Measurements from ENCODE around the gene PTPRE.
A peak's percentile ranks its signal among the peaks of the same experiment; 100 is the strongest.
"Not testable (repeated sequence)": the region's sequence is repeated elsewhere in the genome, so short reads cannot be mapped to it uniquely, and the experiment has no call there.

Gene PTPRE

DNA sequence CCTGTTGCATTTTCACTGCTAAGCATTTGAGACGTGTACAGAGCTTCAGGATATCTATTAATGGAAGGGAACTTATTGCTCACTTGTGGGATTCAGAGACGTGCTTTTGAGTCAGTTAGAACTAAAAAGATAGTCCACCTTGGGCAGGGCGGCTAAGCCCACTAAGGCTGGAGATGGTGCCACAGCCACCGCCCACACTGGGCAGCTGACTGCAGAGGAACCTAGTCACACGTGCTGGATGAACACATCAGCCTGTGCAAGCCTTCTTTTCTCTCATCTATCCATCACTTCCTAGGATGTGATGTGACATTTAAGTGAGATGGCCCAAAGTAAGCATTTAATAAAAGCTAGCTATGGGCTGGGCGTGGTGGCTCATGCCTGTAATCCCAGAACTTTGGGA lies 78.0 kb downstream of the PTPRE start:
- DNase-seq, result no peak

DNA sequence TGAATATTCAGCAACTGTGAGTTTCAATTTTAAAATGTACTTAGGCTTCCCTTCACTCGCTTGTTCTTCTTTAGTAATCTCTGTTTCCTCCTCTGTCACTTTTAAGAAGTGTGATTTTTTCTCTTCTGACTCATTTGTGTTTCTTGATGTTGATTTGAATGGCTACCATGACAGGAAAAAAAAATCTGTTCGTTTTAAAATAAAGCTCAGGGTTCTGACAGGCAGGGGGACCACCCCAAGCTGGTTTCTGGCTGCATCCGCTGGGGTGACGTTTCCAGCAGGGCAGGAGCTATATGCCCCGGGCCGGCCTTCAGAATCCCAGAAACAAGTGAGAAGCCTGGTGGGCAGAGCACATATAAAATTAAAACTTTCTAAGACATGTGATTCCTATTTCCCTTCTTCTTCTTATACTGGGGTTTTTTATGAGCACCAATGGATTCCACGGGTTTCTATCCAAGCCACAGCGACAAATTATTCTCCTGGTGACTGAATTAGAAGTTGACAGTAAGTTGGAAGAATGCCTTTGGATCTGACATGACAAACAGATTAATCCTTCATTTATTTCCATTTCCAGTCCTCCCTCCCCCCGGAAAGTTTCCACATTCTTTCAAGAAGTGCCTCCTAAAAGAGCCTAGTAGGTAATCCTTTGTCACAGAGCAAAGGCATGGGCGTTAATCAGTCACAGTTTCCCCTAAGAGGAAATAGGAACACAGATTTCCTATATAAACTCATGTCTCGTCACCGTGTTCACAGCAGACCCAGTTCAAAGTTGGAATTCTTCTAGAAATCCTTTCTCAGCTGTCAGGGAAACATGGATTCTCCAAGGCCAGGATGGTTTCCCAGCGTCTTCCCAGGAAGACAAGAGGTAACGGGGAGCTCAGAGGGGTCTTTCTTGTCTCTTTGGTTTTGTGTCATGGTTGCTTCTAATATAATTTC lies 79.9 kb downstream of the PTPRE start:
- no peak for DNase-seq

DNA sequence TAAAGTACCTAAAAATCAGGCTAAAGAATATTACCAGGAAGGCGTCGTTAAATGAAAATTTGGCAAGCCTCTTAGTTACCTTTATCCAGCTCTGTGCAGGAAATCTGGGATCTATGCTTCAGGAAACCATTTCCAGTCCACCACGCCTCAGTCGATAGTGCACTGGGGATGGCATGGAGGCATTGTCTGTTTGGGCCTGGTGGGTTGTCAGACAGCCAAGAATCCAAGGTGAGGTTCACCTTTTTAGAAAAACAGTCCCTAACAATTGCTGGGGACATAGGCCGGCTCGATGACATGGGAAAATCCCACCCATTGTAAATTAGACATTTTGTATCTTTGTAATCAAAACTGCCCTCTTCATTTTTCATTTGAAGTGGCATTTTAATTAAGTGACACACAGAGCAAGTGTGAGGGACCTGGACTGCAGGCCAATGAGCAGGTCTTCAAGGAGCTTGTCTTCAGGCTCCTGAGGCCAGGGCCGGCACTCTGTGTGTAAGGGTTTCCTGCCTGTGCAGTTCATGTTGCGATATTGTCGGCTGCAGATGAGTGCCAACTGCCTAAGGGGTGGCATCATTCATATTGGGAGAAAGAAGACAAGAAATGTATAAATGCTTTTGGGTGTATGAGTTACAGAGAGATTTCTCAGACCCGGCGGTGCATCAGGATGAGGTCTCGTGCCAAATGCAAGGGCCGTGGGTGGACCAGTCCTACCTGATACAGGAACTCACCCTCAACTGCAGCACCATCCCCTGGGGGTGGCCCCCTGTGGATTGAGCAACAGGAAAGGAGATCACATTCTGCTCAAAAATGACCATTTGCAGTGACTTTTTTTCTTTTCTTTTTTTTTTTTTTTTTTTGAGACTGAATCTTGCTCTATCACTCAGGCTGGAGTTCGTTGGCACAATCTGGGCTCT lies 80.8 kb downstream of the PTPRE start:
- no peak for DNase-seq

DNA sequence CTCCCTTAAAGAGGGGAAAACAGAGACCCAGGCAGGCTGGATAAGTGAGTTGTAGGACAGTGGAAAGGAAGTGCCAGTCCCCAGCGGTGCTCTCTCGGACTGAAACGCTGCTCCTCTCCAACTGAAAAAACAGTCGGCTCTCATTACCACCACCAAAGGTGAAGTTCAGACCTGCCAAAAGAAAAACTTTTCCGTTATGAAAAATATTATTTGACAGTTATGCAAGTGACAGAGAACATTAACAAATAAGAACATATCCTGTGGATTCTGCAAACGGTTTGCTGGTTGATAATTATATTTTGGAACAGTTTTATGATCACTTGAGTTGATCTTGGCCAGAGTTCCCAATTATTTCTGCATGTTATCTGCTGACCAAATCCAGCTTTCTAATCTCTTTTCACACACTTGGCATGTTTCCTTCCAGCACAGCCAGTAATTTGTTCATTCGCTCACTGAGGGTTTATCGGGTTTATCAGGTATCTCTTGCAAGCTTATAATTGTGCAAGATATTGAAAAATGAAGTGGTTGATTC lies 82.6 kb downstream of the PTPRE start:
- no peak for DNase-seq

DNA sequence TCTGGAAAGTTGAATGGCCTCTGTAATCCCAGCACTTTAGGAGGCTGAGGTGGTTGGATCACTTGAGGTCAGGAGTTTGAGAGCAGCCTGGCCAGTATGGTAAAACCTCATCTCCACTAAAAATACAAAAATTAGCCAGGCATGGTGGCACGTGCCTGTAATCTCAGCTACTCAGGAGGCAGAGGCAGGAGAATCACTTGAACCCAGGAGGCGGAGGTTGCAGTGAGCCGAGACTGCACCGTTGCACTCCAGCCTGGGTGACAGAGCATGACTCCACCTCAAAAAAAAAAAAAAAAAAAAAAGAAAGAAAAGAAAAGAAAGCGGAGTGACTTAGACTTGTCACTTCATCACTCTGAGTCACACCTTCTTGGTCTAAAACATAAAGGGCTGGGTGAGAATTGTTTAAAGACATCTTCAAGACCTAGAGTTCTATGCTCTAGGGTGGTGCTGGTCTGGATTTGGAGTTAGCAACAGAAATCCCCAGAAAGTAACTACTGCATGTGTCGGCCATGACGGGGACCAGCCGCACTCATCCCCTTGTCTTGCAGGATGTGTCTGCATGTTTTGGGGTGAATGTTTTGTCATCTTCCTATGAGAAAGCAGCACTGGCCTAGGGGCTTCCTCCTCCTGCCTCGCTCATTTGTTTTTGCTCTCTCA lies 83.4 kb downstream of the PTPRE start:
- DNase-seq, result not testable (repeated sequence)

- peak; percentile 50 to 60 for DNase-seq
Observed at GRCh38 chr10:127990846-127991542, 84.1 kb downstream of the PTPRE start.

DNA sequence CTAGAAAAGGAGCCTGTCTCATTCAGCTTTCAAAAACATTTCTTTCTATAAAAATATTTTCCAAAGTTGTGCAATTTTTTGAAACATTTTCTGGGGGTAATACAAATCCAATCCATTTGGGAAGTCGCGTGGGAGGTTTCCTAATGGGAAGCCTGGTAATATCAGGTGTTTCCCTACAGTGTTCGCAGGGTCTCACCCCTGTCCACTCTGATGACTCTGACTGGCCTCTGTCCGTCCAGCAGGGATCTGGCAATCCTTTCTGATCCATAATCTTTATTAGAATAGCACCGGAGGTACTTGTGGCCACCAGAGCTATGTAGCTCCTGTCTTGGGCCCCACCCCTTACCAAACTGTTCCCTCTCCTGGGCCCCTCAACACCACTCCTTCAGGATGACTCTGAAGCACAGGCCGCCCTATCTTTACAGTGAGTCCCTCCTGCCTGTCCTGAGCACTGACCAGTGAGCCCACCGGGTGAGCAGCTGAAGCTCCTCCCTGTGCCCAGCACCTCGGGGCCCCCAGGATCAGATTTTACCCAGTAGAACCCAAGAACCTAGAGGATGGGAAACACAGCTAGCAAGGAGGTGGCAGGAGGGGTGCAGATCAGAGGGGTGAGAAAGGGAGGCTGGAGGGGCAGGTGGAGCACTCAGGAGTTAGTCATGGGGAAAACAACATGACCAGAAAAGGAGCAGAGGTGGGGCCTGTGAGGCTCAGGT lies 84.8 kb downstream of the PTPRE start:
- no peak for DNase-seq

GRCh38 chr10:127992376-127992775 lies 85.5 kb downstream of the PTPRE start:
- no peak for DNase-seq

GRCh38 chr10:127993056-127993690 lies 86.3 kb downstream of the PTPRE start:
- no peak for DNase-seq

GRCh38 chr10:127995939-127996338 lies 89.0 kb downstream of the PTPRE start:
- DNase-seq, result no peak

DNA sequence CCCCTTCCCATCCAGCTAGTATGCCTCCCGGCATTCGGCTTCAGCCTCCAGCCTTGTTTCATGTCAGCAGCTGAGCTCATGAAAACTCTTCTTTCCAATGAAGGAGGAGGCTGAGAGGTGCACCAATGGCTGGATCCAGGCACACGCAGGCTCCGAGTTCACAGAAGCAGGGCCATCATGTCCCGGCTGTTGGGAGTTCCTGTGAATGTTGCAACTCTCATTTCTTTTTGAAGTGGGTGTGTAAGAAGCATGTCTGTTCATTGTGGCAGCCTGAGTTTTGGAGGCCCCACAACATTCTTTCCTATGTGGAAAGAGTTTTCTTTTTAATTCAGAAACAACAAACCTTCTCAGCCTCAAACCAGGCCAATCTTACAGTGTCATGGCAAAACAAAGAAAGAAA lies 89.7 kb downstream of the PTPRE start:
- DNase-seq, result no peak

DNA sequence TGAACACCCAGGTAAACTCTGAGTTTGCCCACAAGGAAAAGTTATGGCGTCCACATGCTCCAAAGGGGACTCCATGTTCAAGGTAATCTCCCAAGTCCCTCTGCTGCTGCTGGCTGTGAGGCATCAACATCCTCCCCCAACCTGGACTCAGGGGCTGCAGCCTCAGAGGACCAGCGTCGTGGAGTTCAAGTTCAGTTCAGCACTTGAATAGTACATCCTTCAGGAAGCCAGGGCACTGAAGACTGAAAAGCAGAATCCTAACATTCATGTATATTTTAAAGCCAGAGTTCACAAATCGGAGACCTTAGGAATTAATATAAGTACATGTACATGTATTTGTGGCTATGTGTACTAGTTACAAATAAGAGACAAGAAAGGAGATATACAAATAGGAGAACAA lies 90.4 kb downstream of the PTPRE start:
- DNase-seq, result no peak

- no peak for DNase-seq
Observed at GRCh38 chr10:127997937-127998336, 91.0 kb downstream of the PTPRE start.

DNA sequence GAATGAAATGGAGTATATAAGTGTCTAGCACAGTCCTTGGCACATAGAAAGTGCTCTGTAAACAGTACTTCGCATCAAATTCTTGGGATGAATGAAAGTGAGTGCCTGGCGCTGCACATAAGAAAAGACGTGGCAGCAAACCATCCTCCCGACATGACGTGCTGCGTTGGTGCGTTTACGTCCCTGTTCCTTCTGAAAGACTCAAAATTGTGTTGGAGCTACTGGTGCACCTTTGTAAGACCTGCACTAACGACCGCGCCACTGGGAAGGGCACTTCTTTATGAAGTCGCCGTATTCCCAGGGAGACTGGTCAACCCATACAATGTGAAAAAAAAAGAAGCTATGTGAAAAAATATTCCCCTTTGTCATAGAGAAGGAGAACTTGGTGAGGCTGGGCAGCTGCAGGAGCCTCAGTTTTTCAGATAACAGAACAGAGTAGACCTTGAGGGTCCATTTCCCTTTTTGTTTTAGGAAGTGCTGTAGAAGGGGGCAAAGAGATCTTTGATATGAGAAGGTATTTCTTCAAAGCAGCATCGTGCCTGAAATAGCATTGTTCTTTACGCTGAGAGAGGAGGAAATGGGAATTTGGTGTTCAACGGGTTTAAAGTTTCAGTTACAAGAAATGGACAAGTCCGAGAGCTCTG lies 91.7 kb downstream of the PTPRE start:
- DNase-seq, result no peak

GRCh38 chr10:127999297-128000129 lies 92.6 kb downstream of the PTPRE start:
- DNase-seq, result no peak

DNA sequence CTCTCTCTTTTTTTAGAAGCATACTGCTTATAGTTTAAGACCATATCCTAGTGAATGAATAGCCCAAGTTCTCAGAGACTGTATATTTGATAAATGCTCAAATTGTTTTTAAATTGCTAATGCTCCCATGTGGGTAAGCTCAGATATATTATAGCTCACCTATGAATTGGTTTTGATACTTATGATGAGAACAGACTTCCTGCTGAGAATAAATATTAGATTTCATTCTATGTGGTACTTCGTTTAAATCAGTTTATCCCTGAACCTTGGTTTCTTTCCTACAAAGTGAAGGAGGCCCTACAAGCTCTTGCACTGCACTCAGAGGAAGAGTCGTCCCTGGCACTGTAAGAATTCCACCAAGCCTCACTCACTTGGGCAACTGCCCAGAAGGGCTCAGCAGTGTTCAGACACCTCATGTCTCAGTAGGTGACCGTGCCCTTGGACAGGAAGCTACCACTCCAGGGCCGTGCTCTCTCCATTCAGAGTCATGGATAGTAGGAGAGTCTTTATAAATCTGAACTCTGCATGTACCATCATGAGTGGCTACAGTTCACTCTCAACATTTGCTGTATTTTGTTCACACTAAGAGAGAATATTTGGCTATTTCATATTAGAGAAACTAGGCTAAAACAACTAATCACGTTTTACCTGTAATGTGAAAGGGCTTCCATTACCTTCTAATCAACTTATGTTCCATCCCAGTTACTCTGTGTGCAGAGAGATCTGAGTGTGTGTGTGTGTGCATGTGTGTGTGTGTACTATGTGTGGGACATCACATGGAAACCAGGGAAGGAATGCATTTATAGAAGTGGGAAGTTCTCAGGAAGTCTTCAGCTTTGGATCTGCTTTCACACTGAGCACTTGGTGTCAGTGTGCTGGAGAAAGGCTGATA lies 93.8 kb downstream of the PTPRE start:
- DNase-seq, result no peak

- no peak for DNase-seq
Observed at GRCh38 chr10:128001363-128001745, 94.5 kb downstream of the PTPRE start.

GRCh38 chr10:128001849-128002248 lies 94.9 kb downstream of the PTPRE start:
- no peak for DNase-seq

DNA sequence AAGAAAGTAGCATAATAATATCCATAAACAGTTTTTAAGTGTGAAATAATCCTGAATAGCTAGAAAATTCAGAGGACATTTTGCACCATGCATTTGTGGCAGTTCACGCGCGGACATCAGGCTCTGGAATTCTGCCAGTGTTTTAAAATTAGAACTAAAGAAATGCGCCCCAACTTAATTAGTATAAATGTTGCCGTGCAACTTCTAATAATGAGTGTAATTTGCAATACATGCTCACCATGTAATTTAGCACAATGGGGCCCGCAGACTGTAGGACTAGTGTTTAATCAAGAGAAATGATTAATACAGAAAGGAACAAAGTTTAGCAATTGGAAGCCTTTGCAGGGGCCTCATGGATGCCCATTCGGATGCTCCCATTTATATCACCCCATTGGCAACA lies 96.6 kb downstream of the PTPRE start:
- DNase-seq, result no peak

All from stimulated activated CD4-positive, alpha-beta T cell treated with anti-CD3 and anti-CD28 coated beads, Interleukin-2, amount 100 ng/mL, for 48 hours (primary cell).